Measurements from ENCODE around the gene ZNF692.

Gene ZNF692

DNA sequence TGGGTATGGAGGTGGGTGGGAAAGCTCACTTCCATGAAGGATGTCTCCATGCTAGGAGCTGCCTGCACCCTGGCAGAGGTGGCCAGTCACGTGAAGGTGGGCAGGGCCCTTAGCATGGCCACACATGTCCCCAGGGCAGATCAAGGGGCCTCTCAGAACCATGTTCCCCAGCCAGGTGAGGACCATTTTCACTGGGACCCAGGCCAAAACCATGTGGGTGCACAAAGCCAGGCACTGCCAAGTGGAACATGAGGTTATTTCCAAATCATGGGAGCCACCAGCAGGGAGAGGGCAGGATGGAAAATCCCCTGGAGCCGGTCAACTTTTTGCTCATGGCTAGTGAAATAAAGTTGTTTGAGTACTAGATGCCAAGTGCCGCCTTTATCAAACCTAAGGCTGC, 9.7 kb downstream of the ZNF692 start:
- H3K4me3 ChIP-seq (ENCODE audit: insufficient read depth, low read length, poor library complexity, severe bottlenecking): no peak overlapping the region
- H3K9me3 ChIP-seq (ENCODE audit: insufficient read depth, low read length): no peaks in the 10 kb centered on the region
- H2AFZ ChIP-seq (ENCODE audit: low read depth, low read length, severe bottlenecking): no peak overlapping the region
- H3K79me2 ChIP-seq (ENCODE audit: insufficient read depth, low read length): no peaks in the 10 kb centered on the region
- H3K36me3 ChIP-seq (ENCODE audit: low read length): no peaks in the 10 kb centered on the region
- H3K9ac ChIP-seq (ENCODE audit: low read length): no peak overlapping the region
- H3K4me2 ChIP-seq (ENCODE audit: low read depth, low read length, poor library complexity, severe bottlenecking): no peak overlapping the region
- TF ChIP-seq, protein P1, sequence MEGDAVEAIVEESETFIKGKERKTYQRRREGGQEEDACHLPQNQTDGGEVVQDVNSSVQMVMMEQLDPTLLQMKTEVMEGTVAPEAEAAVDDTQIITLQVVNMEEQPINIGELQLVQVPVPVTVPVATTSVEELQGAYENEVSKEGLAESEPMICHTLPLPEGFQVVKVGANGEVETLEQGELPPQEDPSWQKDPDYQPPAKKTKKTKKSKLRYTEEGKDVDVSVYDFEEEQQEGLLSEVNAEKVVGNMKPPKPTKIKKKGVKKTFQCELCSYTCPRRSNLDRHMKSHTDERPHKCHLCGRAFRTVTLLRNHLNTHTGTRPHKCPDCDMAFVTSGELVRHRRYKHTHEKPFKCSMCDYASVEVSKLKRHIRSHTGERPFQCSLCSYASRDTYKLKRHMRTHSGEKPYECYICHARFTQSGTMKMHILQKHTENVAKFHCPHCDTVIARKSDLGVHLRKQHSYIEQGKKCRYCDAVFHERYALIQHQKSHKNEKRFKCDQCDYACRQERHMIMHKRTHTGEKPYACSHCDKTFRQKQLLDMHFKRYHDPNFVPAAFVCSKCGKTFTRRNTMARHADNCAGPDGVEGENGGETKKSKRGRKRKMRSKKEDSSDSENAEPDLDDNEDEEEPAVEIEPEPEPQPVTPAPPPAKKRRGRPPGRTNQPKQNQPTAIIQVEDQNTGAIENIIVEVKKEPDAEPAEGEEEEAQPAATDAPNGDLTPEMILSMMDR (IDR thresholded peaks at IDR 0.05; ENCODE audit: insufficient read depth, low read length, poor library complexity, severe bottlenecking): no peak
- TF ChIP-seq EZH2phosphoT487 (conservative IDR thresholded peaks at IDR 0.05; ENCODE audit: low read length): no peak
- no peaks in the 10 kb centered on the region for H3K27me3 ChIP-seq (ENCODE audit: low read length)
- no peaks in the 10 kb centered on the region for H4K20me1 ChIP-seq (ENCODE audit: low read depth, low read length)
- H3K27ac ChIP-seq (ENCODE audit: low read depth, low read length): no peak overlapping the region
- no peaks in the 10 kb centered on the region for H3K9me2 ChIP-seq (replicated peaks; ENCODE audit: insufficient read depth, low read length)
- no peaks in the 10 kb centered on the region for H3F3A ChIP-seq (ENCODE audit: insufficient read depth)

DNA sequence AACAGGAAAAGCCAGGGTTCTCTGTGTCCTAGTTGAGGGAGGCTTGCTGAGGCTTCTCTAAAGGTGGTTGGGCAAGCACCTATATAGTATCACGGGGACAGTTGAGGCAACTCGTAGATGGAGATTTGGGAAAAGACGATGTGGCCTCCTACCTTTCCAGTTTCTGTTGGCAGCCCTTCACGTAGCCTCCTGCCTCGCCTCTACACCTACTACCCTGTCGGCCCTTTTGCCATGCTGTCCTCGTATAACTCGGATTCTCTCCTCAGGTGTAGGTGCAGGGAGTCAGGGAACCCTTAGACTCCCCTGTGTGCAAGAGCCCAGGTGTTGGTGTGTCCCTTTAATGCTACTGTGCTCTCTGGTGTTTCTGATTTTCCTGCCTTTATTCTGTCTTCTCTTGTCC, 10.3 kb downstream of the ZNF692 start:
- Histone ChIP-seq H3K36me3 (ENCODE audit: low read length) (no peaks in the 10 kb centered on the region), H3K9ac (ENCODE audit: low read length) (no peak overlapping the region), H3K27ac (ENCODE audit: low read depth, low read length) (no peak overlapping the region), H3K4me3 (ENCODE audit: insufficient read depth, low read length, poor library complexity, severe bottlenecking) (no peak overlapping the region), H3K79me2 (ENCODE audit: insufficient read depth, low read length) (no peaks in the 10 kb centered on the region), H3K9me3 (ENCODE audit: insufficient read depth, low read length) (no peaks in the 10 kb centered on the region), H3K9me2 (replicated peaks; ENCODE audit: insufficient read depth, low read length) (no peaks in the 10 kb centered on the region), H4K20me1 (ENCODE audit: low read depth, low read length) (no peaks in the 10 kb centered on the region), H3K27me3 (ENCODE audit: low read length) (no peaks in the 10 kb centered on the region), H3F3A (ENCODE audit: insufficient read depth) (no peaks in the 10 kb centered on the region), H2AFZ (ENCODE audit: low read depth, low read length, severe bottlenecking) (no peak overlapping the region), H3K4me2 (ENCODE audit: low read depth, low read length, poor library complexity, severe bottlenecking) (no peak overlapping the region)
- TF ChIP-seq, protein P1 (IDR thresholded peaks at IDR 0.05; ENCODE audit: insufficient read depth, low read length, poor library complexity, severe bottlenecking): no peak
- no peak for TF ChIP-seq EZH2phosphoT487 (conservative IDR thresholded peaks at IDR 0.05; ENCODE audit: low read length)

DNA sequence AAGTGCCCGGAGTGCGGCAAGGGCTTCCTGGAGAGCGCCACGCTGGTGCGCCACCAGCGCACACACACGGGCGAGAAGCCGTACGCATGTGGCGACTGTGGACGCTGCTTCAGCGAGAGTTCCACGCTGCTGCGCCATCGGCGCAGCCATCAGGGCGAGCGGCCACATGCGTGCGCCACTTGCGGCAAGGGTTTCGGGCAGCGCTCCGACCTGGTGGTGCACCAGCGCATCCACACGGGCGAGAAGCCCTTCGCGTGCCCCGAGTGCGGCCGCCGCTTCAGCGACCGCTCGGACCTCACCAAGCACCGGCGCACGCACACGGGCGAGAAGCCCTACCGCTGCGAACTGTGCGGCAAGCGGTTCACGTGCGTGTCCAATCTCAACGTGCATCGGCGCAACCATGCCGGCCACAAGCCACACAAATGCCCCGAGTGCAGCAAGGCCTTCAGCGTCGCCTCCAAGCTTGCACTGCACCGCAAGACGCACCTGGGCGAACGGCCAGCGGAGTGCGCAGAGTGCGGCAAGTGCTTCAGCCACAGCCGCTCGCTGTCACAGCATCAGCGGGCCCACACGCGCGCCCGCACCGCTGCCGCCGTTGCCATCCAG, 10.8 kb downstream of the ZNF692 start:
- Histone ChIP-seq H3K9me2 (replicated peaks; ENCODE audit: insufficient read depth, low read length) (no peaks in the 10 kb centered on the region), H3K9me3 (ENCODE audit: insufficient read depth, low read length) (no peaks in the 10 kb centered on the region), H3K4me2 (ENCODE audit: low read depth, low read length, poor library complexity, severe bottlenecking) (no peak overlapping the region), H4K20me1 (ENCODE audit: low read depth, low read length) (no peaks in the 10 kb centered on the region), H2AFZ (ENCODE audit: low read depth, low read length, severe bottlenecking) (no peak overlapping the region), H3K4me3 (ENCODE audit: insufficient read depth, low read length, poor library complexity, severe bottlenecking) (no peak overlapping the region), H3F3A (ENCODE audit: insufficient read depth) (no peaks in the 10 kb centered on the region), H3K36me3 (ENCODE audit: low read length) (no peaks in the 10 kb centered on the region), H3K79me2 (ENCODE audit: insufficient read depth, low read length) (0 out of 2 replicates have a peak, but pooled peaks cover under 1% of the 10 kb centered on the region), H3K9ac (ENCODE audit: low read length) (no peak overlapping the region), H3K27me3 (ENCODE audit: low read length) (no peaks in the 10 kb centered on the region), H3K27ac (ENCODE audit: low read depth, low read length) (no peak overlapping the region)
- TF ChIP-seq, protein P1 (IDR thresholded peaks at IDR 0.05; ENCODE audit: insufficient read depth, low read length, poor library complexity, severe bottlenecking): no peak
- TF ChIP-seq EZH2phosphoT487 (conservative IDR thresholded peaks at IDR 0.05; ENCODE audit: low read length): no peak

All from SU-DHL-6 (cell line).